GM12892 (cell line): ENCODE measurements around the gene FAM118B.

ENCODE experiments used
- DNase-seq: peaks from one replicate; pipeline ENCODE4 v3.0.0; 2011; ENCODE audit not compliant: insufficient read length
- FAIRE-seq: peaks from 2 replicates; lab custom pipeline; 2011; peaks lifted over from hg19 to GRCh38; lab: Jason Lieb, UNC
- POLR2A ChIP-seq: IDR thresholded peaks from 2 replicates; pipeline ENCODE4 v1.6.1; 2011; ENCODE audit warnings: low read depth, low read length, control low read depth
- POLR2AphosphoS5 ChIP-seq: IDR thresholded peaks from 2 replicates; pipeline ENCODE4 v1.6.1; 2011; ENCODE audit warnings: low read depth, low read length, control low read depth
- TAF1 ChIP-seq: IDR thresholded peaks from 2 replicates; pipeline ENCODE4 v1.6.1; 2011; ENCODE audit warnings: low read depth, mild to moderate bottlenecking, control low read depth, low read length, borderline replicate concordance

FAM118B gene

DNA sequence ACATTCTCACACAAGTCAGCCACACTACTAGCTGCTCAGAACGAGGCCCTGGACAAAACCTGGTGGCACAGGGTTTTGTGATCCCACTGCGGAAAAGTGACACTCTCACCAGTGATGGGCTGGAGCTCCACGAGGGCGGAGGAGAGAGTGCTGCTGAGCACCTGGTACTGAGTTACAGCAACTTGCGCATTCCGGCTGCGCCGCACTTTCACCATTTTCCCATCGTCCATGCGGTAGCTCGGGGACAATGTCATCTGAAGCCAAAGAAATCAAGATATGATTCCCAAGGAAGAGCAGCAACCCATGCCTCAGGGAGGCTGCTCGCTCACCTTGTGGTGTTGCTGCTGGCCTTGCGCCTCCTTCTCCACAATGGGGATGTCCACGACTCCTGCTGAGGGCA lies 6.2 kb upstream of the FAM118B start:
- TF ChIP-seq POLR2AphosphoS5 (no peak), TAF1 (no peak), POLR2A (no peak)
- FAIRE-seq (no peak), DNase-seq (no peak)

DNA sequence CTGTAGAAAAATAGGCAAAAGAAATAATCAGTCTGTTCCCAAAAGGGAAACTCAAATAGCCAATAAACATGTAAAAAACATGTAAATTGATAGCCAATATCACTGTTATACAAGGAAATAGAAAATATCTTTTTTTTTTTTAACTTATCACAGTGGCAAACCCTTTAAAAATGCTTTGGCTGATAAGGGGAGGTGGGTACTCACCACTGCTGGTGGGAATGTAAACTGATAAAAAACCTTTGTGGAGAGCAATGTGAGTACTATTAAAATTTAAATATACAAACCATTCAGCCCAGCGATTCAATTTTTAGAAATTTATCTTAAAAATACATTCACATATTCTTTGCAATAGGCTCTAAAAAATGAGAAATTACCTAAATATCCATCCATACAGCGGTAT lies 3.7 kb upstream of the FAM118B start:
- DNase-seq (no peak), FAIRE-seq (no peak)
- TF ChIP-seq TAF1: no peak

DNA sequence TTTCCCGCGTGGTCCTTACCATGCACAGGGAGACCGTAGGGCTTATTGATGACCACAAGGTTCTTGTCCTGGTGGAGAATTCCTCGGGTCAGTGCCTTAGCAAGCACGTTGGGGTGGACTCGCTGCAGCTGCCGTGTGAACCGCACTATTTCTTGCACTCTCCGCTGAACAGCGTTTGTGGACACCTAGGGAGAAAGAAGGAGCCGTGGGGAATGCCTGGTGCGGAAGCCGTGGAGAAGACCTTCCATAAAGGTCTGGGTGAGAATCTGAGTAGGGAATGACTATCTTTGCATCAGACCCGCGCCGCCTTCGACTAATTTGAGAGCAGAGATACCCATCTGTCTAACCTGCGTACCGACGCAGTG lies 729 bp upstream of the FAM118B start:
- TF ChIP-seq TAF1 (no peak), POLR2AphosphoS5 (no peak), POLR2A (no peak)
- FAIRE-seq: peak; percentile 62
- DNase-seq: no peak

DNA sequence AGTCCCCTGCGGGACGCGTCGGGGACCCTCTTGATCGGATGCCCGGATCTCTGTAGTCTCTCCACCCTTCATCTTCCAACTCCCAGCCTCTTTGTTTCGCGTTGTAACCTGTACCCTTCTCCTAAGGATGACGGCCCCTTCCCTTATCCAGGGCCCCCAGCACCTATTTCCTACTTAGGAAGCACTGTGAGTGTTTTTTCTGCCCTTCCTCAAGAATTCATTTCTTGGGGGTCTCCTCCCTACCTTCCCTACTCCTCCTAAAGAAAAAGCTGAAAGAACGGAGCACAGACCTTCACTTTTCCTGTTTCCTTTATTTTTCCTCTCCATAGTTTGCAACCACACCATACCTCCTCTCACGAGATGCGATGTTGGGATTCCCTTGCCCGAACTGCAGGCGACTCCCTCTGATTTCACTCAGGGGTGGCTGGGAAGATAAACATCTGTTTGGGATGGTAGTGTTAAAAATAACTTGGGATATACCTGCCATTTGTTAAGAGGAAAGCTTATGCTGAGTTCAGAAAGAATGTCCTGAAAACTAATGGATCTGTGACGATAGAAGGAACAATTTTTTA lies 593 bp downstream of the FAM118B start:
- no peak for FAIRE-seq
- DNase-seq: no peak
- TF ChIP-seq TAF1: no peak
- no peak for TF ChIP-seq POLR2AphosphoS5
- TF ChIP-seq POLR2A: no peak

DNA sequence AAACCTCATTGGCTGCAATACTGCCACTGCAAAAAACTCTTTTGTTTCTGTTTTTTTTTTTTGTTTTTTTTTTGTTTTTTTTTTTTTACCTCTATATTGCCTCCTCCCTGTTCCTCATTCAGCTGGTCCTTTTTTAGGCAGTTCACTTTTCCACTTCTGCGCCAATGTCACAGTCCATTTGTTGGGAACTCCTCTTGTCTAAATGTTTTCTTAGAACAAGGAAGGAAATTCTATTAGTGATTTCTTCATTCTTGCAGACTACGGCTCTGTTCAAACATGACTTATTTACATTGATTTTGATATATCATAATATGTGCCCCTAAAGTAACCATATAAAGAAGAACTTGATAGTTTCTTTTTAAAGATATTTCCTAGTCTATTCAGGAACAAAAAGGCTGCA lies 2.9 kb downstream of the FAM118B start:
- no peak for FAIRE-seq
- no peak for DNase-seq
- TF ChIP-seq TAF1: no peak
- TF ChIP-seq POLR2AphosphoS5: no peak
- TF ChIP-seq POLR2A: no peak

DNA sequence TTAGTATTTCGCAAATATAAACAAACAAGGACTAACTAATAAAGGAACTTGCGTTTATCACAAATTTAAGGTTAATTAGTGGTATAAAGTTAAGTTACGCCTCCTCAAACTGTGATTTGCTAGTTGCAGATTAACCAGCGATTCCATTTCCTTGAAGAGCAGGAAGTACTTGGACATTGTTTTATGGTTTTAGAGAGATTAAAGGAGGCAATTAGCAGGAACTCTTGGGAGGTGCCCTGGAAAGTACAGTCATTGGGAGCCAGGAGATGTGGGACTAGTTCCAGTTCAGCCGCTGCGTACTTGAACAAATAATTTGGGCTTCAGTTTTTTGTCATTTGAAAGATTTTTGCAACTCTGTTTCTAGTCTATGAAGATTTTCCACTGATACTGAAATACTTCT lies 3.3 kb downstream of the FAM118B start:
- DNase-seq (no peak), FAIRE-seq (no peak)
- no peak for TF ChIP-seq POLR2A
- TF ChIP-seq POLR2AphosphoS5: no peak
- no peak for TF ChIP-seq TAF1

DNA sequence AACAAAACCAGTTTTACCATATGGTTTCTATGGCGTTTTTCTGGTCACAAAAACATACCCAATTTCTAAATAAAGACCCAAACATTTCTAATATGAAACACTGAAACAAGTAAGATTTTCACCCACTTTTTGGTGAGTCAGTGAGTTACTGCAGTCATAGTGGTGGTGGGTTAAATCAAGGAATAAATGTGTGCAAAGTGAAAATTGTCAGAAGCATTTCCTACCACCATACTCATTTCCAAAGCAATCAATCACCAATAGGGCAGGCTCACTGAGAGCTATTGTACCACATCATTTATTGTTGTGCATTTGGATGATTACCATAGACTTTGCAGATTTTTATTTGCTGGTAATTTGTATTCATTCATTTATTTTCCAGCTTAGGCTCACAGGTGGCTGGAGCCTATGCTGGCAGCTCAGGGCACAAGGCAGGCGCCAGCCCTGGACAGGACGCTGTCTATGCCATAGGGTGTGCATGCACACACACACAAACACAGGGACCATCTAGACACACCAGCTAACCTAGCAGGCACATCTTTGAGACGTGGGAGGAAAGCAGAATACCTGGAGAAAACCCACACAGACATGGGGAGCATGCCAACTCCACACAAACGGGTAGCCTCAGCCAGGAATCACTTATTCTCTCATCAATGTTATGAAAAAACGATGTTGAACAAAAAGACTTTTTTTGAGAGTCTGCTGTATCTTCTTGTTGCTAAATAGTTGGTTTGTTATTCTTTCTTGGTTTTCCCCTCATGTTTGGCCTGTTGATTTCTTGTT lies 5.1 kb downstream of the FAM118B start:
- DNase-seq: no peak
- FAIRE-seq: peak; percentile 36
- TF ChIP-seq POLR2A (no peak), POLR2AphosphoS5 (no peak), TAF1 (no peak)

DNA sequence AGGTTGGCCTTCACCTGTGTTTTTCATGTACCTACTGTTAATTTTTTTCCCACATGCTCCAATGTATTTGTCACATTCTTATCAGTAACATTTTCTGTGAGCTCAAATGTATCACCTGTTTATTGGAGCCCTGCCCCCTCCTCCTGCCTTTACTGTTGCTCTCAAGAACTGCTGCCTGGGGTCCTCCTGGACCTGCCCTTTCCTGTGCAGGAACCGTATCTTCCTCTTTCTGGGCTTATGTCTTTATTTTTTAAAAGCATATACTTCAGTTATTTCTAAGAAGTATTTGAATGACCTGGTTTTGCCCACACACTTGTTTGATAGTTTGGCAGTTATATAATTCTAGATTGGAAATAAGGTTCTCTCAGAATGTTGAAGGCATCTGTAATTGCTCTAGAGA lies 5.9 kb downstream of the FAM118B start:
- no peak for FAIRE-seq
- no peak for DNase-seq
- no peak for TF ChIP-seq POLR2A
- no peak for TF ChIP-seq TAF1
- no peak for TF ChIP-seq POLR2AphosphoS5

DNA sequence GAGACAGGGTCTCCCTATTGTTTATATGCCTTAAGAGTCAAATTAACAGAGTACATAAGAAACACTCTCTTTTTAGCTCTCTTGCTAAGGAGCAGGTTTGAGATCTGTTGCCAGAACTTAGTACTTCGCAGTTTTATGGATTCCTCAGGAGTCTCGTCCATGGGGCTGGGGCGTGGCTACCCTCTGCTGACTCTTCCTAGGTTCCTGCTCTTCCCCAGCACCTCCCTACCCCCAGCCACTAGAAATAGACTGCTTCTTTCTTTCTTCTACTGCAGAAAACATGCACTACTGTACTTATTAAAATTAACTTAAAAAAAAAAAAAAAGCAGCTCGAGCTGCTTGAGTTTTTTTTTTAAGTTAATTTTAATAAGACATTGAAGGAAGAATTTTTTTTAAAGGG lies 8.0 kb downstream of the FAM118B start:
- FAIRE-seq: no peak
- no peak for DNase-seq
- TF ChIP-seq POLR2AphosphoS5: no peak
- no peak for TF ChIP-seq TAF1
- TF ChIP-seq POLR2A: no peak

DNA sequence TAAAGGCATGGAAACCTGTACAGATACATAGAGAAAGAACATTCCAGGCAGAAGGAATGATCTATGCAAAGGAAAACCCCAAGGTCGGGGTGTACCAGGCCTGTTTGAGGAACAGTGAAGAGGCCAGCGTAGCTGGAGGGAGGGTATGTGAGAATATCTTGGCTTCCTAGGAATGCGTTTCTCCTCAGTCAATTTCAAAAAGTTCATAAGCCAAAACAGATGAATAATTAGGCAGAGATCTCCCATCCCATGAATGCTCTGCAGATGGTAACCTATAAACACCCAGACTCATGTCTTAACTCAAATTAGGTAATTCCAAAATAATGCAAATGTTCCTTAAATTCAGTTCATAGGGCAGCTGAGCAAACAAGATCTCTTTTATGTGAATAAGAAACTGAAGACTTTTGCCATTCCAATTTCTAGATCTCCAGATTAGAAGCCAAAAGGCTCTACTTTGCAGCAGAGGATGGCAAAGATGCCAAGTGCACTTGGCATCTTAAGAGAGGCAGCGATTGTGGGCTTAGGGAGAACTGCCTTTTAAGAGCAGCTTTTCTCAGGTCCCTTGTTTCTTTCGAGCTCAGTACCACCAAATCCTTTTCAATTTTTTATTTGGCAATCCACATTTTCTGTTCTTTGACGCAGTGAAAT lies 13.2 kb downstream of the FAM118B start:
- DNase-seq: no peak
- FAIRE-seq: no peak
- TF ChIP-seq POLR2AphosphoS5 (no peak), TAF1 (no peak), POLR2A (no peak)

DNA sequence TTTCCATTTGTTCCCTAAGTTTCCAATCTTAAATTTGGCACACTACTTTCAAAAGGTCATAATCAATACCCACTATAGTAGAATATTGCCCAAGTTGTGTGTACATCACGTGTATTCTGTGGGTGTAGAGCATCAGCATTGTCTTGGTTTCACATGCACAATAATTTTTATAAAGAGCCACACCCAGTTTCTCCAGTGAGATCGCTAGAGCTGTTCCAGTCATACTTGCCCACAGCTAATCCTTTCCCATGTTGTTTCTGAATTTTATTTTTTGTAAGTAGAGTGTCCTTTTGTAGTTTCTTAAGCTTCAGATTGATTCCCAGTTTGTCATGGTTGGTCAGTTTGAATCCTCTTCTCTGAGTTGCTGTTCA lies 13.7 kb downstream of the FAM118B start:
- no peak for DNase-seq
- FAIRE-seq: no peak
- TF ChIP-seq POLR2AphosphoS5 (no peak), POLR2A (no peak), TAF1 (no peak)

DNA sequence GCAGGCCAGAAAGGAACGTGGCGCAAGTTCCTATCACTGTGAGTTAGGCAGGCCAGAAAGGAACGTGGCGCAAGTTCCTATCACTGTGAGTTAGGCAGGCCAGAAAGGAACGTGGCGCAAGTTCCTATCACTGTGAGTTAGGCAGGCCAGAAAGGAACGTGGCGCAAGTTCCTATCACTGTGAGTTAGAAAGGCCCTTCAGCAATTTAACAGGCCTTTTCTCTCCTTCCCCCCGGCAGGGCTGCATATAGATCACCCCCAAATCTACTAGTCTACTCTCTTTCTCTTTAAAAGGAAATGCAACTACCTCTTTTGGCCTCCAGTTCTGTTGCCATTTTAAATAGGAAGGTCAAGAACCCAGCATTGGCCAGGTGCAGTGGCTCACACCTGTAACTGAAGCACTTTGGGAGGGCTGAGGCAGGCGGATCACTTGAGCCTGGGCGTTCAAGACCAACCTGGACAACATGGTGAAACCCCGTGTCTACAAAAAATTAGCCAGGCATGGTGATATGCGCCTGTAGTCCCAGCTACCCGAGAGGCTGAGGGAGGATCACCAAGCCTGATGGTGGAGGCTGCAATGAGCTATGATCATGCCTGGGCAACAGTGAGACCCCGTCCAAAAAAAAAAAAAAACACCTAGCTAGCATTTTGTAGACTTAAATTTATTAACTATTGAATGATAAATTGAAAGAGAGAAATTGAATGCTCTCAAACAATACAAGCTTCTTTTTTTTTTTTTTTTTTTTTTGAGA lies 14.9 kb downstream of the FAM118B start:
- FAIRE-seq (no peak), DNase-seq (no peak)
- no peak for TF ChIP-seq POLR2AphosphoS5
- TF ChIP-seq TAF1: no peak
- no peak for TF ChIP-seq POLR2A
